ENCODE measurements around the gene CCDC188.

DNA sequence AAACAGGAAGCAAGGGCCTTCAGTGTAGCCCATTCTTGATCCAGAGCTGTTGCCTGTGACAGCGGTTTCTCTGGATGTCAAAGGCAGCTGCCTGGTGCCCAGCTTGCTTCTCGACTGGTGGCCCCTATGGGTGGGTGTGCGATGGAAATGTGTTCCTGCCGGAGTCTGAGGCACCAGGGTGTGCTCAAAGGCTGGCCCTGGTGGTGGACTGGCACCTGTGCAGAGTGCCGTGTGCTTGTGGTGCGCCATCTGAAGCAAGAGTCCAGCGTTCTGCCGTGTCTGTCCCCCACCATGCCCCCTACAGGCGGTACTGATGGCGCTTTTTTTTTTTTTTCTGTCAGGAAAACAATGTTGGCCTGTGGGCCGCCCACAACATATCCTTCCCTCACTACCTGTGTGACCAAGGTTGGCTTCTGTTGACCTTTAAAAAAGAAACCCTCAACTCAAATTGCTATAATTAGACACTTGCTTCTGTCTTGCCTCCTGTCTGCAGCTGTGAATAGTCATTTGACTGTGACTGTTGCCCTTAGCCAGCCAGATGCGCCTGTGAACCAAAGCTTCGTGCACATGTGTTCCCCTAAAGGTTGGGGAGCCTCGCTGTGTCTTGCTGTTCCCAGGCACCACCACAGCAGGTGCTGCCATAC lies 39.7 kb downstream of the CCDC188 start:
- TF ChIP-seq, protein P1, sequence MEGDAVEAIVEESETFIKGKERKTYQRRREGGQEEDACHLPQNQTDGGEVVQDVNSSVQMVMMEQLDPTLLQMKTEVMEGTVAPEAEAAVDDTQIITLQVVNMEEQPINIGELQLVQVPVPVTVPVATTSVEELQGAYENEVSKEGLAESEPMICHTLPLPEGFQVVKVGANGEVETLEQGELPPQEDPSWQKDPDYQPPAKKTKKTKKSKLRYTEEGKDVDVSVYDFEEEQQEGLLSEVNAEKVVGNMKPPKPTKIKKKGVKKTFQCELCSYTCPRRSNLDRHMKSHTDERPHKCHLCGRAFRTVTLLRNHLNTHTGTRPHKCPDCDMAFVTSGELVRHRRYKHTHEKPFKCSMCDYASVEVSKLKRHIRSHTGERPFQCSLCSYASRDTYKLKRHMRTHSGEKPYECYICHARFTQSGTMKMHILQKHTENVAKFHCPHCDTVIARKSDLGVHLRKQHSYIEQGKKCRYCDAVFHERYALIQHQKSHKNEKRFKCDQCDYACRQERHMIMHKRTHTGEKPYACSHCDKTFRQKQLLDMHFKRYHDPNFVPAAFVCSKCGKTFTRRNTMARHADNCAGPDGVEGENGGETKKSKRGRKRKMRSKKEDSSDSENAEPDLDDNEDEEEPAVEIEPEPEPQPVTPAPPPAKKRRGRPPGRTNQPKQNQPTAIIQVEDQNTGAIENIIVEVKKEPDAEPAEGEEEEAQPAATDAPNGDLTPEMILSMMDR (IDR thresholded peaks at IDR 0.05) = peak in 1 of 6 experiments; percentile 15
- no peak for TF ChIP-seq POLR2AphosphoS5 (IDR thresholded peaks at IDR 0.05)
- TF ChIP-seq POLR2A (IDR thresholded peaks at IDR 0.05) = no peak
